Measurements from ENCODE around the gene OR8U1. TPM values are rescaled to one million over a fixed set of nuclear protein-coding genes. Genes with fewer than 3 reads are reported as not detected.

The OR8U1 gene
- total and polyA plus RNA-seq, 2 of the 4 experiments (the other 2 are of a cell fraction): not detected

DNA sequence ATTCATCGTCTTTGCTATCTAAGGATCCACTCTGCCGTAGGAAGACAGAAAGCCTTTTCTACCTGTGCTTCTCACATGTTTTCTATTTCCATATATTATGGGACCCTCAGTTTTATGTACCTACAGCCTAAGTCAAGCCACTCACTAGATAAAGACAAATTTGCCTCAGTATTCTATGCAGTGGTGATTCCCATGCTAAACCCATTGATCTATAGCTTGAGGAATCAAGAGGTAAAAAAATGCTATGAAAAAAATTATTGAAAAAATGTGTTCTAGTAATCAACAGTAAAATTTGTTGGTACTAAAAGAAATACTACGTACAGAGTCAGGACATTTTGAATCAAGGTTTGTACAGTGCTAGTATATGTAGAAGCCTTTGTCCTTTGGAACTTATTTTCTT is 19.0 kb downstream of the OR8U1 start:
- Histone ChIP-seq H3K56ac (ENCODE audit: extremely low read depth, insufficient read depth, low read length) (no peak overlapping the region), H3K14ac (replicated peaks; ENCODE audit: low read depth, low read length) (no peak overlapping the region), H3K4me1 (ENCODE audit: control insufficient read depth, insufficient read depth, low read length) (no peaks in the 10 kb centered on the region), H3K27ac (ENCODE audit: insufficient read depth, low read length) (no peak overlapping the region), H4K8ac (ENCODE audit: low read depth in 2 of 2, low read length in 2 of 2) (no peak overlapping the region), H2BK5ac (ENCODE audit: low read depth, low read length, poor library complexity, severe bottlenecking) (no peak overlapping the region), H3K18ac (ENCODE audit: low read depth, low read length) (no peak overlapping the region), H3K9ac (ENCODE audit: low read depth, low read length) (no peak overlapping the region), H3K36me3 (ENCODE audit: control insufficient read depth, insufficient read depth, low read length) (no peaks in the 10 kb centered on the region), H3K4me2 (ENCODE audit: low read depth, low read length) (no peak overlapping the region), H3K79me1 (ENCODE audit: low read depth in 1 of 2, low read length in 2 of 2) (no peaks in the 10 kb centered on the region), H3K27me3 (ENCODE audit: control insufficient read depth, insufficient read depth, low read length) (no peaks in the 10 kb centered on the region), H2BK20ac (ENCODE audit: low read depth, low read length) (no peak overlapping the region), H4K5ac (ENCODE audit: low read depth, low read length) (no peak overlapping the region), H4K20me1 (ENCODE audit: insufficient read depth, low read length) (no peaks in the 10 kb centered on the region), H3K4ac (ENCODE audit: low read depth, low read length) (no peak overlapping the region), H3K23ac (ENCODE audit: low read depth, low read length) (no peak overlapping the region), H3K4me3 (ENCODE audit: insufficient read depth, low read depth, low read length) (no peak overlapping the region), H4K91ac (ENCODE audit: insufficient read depth, low read depth, low read length) (no peak overlapping the region), H3K9me3 (ENCODE audit: control insufficient read depth, insufficient read depth, low read length) (no peaks in the 10 kb centered on the region), H2AFZ (replicated peaks; ENCODE audit: low read length, poor library complexity) (no peak overlapping the region), H2BK15ac (ENCODE audit: low read depth, low read length) (no peak overlapping the region), H2AK9ac (replicated peaks; ENCODE audit: low read depth, low read length, poor library complexity) (no peak overlapping the region), H3K9me1 (ENCODE audit: insufficient read depth, low read length) (no peaks in the 10 kb centered on the region), H2BK120ac (ENCODE audit: low read depth, low read length) (no peak overlapping the region), H2AK5ac (ENCODE audit: low read depth, low read length) (no peak overlapping the region)
- no TSS peak for BruUV-seq (replicated peaks)
- DNase-seq: no peak
- dilution Hi-C loops (cut with HindIII; ENCODE audit: low sequenced_read_pairs, unreplicated experiment) (no loop called here), in situ Hi-C loops (cut with MboI; ENCODE audit: low sequenced_read_pairs) (no loop called here), intact Hi-C loops (cut with micrococcal nuclease) (no loop called here)
- no peak for TF ChIP-seq POLR2A (IDR thresholded peaks at IDR 0.05; ENCODE audit: low read depth, low read length)
- no peak for TF ChIP-seq FOS (IDR thresholded peaks at IDR 0.05; ENCODE audit: low read depth, low read length)
- no peak for TF ChIP-seq BHLHE40 (IDR thresholded peaks at IDR 0.05; ENCODE audit: low read depth, low read length)
- no peak for TF ChIP-seq RAD21 (IDR thresholded peaks at IDR 0.05; ENCODE audit: low read length)
- no peak for TF ChIP-seq SMC3 (IDR thresholded peaks at IDR 0.05; ENCODE audit: low read depth, low read length)
- no peak for TF ChIP-seq CEBPB (IDR thresholded peaks at IDR 0.05; ENCODE audit: low read depth, low read length)
- TF ChIP-seq MAZ (IDR thresholded peaks at IDR 0.05; ENCODE audit: borderline replicate concordance, low read depth, low read length): no peak
- no peak for TF ChIP-seq RFX5 (IDR thresholded peaks at IDR 0.05; ENCODE audit: low read depth, low read length)
- TF ChIP-seq, protein P1, sequence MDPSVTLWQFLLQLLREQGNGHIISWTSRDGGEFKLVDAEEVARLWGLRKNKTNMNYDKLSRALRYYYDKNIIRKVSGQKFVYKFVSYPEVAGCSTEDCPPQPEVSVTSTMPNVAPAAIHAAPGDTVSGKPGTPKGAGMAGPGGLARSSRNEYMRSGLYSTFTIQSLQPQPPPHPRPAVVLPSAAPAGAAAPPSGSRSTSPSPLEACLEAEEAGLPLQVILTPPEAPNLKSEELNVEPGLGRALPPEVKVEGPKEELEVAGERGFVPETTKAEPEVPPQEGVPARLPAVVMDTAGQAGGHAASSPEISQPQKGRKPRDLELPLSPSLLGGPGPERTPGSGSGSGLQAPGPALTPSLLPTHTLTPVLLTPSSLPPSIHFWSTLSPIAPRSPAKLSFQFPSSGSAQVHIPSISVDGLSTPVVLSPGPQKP (IDR thresholded peaks at IDR 0.05; ENCODE audit: borderline replicate concordance, low read depth, low read length): no peak
- TF ChIP-seq CTCF (conservative IDR thresholded peaks at IDR 0.05; ENCODE audit: low read depth, low read length): no peak
- ChIA-PET POLR2A (ENCODE audit: unreplicated experiment) (no interaction called here), CTCF (no interaction called here)
- 100% methylated on average over 1 of the region's 3 CpGs; no CpG with 5 or more reads in 1 of the 2 experiments for WGBS, 2 experiments (ENCODE audit: extremely low coverage in 2 of 2, insufficient read length in 1 of 2)
- ATAC-seq (ENCODE audit: low read depth): no peak
